ENCODE data around the gene CACNB4. TPM values are rescaled to one million over a fixed set of nuclear protein-coding genes. Genes with fewer than 3 reads are reported as not detected.

CACNB4 gene
- total and polyA plus RNA-seq, 10 of the 15 experiments (the other 5 are each of a cell fraction or from before 2014, with no cell fraction given): 2.0 to 21.6 (median 9.3) TPM

DNA sequence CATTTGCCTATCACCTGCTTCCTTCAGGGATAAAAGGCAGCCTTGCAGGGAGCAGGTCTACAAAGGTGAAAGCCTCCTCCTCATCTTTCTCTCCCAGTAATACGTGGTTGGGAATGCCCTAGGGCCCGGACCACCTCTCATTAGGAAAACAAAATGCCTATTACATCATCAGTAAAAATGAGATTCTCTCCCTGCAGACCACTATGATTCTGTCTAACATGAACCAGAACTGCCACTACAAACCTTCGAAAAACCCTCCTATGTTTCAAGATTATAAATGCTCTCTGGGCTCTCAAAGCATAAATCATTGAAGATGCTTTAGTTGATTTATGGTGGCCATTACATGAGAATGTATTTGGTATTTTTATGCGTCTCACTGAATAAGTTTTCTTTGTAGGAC lies 162.2 kb downstream of the CACNB4 start:
- Histone ChIP-seq H4K20me1 (ENCODE audit: control insufficient read depth, insufficient read depth) (no peaks in the 10 kb centered on the region), H3K36me3 (ENCODE audit: control insufficient read depth in 2 of 2, insufficient read depth in 2 of 2, low read length in 1 of 2) (no peaks in the 10 kb centered on the region), H3K4me2 (ENCODE audit: control insufficient read depth, insufficient read depth) (no peak overlapping the region), H3K27ac (ENCODE audit: control insufficient read depth, insufficient read depth) (no peak overlapping the region), H2AFZ (ENCODE audit: control insufficient read depth, low read depth, low read length) (no peak overlapping the region), H3K27me3 (replicated peaks in 1 of 2; ENCODE audit: control insufficient read depth in 2 of 2, insufficient read depth in 2 of 2, low read length in 1 of 2) (no peaks in the 10 kb centered on the region; a peak in 1 of 4 replicates), H3K9me3 (replicated peaks; ENCODE audit: control insufficient read depth, insufficient read depth, low read length) (no peaks in the 10 kb centered on the region), H3K4me3 (no peak overlapping the region), H3K79me2 (ENCODE audit: control insufficient read depth, insufficient read depth, low read length) (no peaks in the 10 kb centered on the region), H3K4me1 (ENCODE audit: control insufficient read depth, insufficient read depth, low read length) (no peaks in the 10 kb centered on the region), H3K9ac (ENCODE audit: control insufficient read depth, insufficient read depth, low read length) (no peak overlapping the region)
- ATAC-seq (no peak), DNase-seq (ENCODE audit: low read depth, low spot score) (no peak), FAIRE-seq (no peak)
- 62% methylated on average over 4 of the region's 4 CpGs for WGBS (ENCODE audit: insufficient coverage, insufficient replicate concordance, low lambda C conversion rate, missing lambda C conversion rate)
- TF ChIP-seq RUNX3 (IDR thresholded peaks at IDR 0.05; ENCODE audit: low read length): no peak
- TF ChIP-seq HDGF (IDR thresholded peaks at IDR 0.05): no peak
- no peak for TF ChIP-seq BRCA1 (IDR thresholded peaks at IDR 0.05; ENCODE audit: low read depth, low read length)
- no peak for TF ChIP-seq ZNF24 (IDR thresholded peaks at IDR 0.05)
- TF ChIP-seq, protein P1, sequence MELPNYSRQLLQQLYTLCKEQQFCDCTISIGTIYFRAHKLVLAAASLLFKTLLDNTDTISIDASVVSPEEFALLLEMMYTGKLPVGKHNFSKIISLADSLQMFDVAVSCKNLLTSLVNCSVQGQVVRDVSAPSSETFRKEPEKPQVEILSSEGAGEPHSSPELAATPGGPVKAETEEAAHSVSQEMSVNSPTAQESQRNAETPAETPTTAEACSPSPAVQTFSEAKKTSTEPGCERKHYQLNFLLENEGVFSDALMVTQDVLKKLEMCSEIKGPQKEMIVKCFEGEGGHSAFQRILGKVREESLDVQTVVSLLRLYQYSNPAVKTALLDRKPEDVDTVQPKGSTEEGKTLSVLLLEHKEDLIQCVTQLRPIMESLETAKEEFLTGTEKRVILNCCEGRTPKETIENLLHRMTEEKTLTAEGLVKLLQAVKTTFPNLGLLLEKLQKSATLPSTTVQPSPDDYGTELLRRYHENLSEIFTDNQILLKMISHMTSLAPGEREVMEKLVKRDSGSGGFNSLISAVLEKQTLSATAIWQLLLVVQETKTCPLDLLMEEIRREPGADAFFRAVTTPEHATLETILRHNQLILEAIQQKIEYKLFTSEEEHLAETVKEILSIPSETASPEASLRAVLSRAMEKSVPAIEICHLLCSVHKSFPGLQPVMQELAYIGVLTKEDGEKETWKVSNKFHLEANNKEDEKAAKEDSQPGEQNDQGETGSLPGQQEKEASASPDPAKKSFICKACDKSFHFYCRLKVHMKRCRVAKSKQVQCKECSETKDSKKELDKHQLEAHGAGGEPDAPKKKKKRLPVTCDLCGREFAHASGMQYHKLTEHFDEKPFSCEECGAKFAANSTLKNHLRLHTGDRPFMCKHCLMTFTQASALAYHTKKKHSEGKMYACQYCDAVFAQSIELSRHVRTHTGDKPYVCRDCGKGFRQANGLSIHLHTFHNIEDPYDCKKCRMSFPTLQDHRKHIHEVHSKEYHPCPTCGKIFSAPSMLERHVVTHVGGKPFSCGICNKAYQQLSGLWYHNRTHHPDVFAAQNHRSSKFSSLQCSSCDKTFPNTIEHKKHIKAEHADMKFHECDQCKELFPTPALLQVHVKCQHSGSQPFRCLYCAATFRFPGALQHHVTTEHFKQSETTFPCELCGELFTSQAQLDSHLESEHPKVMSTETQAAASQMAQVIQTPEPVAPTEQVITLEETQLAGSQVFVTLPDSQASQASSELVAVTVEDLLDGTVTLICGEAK (IDR thresholded peaks at IDR 0.05; ENCODE audit: borderline replicate concordance): no peak
- intact Hi-C loops (cut with micrococcal nuclease; ENCODE audit: unreplicated experiment) (no loop called here), in situ Hi-C loops (cut with MboI) (no loop called here)
- CTCF ChIA-PET: no interaction called here
- POLR2A ChIA-PET: no interaction called here
- no TSS peak for BruUV-seq (replicated peaks)
- RAD21 ChIA-PET (ENCODE audit: unreplicated experiment): no interaction called here
- SMC1A ChIA-PET (ENCODE audit: uncharacterized antibody, unreplicated experiment): interaction anchor here (1.2 kb wide), 1 partner anchor 12 kb away, joined by 3 read pairs; no protein-coding TSS in a partner anchor
